ENCODE measurements around the gene TBC1D2.

TBC1D2 gene

GRCh38 chr9:98157372-98157771 is 98.1 kb downstream of the TBC1D2 start:
- no CpG with 5 or more reads among the region's 10 CpGs for WGBS (ENCODE audit: extremely low coverage, insufficient coverage, low lambda C conversion rate)
- H4K5ac ChIP-seq (ENCODE audit: low read length), result no peak overlapping the region

GRCh38 chr9:98154678-98155077 is 100.8 kb downstream of the TBC1D2 start:
- no peak overlapping the region for H3K4ac ChIP-seq (ENCODE audit: low read depth, low read length)
- no peak overlapping the region for H3K27ac ChIP-seq (ENCODE audit: low read depth, low read length)
- peaks cover 6% of the 10 kb centered on the region for H3K79me1 ChIP-seq (ENCODE audit: low read length)
- H2BK15ac ChIP-seq (replicated peaks; ENCODE audit: low read depth), result no peak overlapping the region
- no peak overlapping the region for H2BK5ac ChIP-seq (ENCODE audit: low read length)
- no peak overlapping the region for H3K23ac ChIP-seq (ENCODE audit: low read length)
- H3K36me3 ChIP-seq (ENCODE audit: control insufficient read depth, insufficient read depth, low read length), result peaks cover 3% of the 10 kb centered on the region
- H2BK120ac ChIP-seq (ENCODE audit: low read depth, low read length), result no peak overlapping the region
- no peaks in the 10 kb centered on the region for H3K79me2 ChIP-seq (ENCODE audit: control insufficient read depth, insufficient read depth, low read length)
- no peaks in the 10 kb centered on the region for H3K4me1 ChIP-seq (ENCODE audit: control insufficient read depth, low read depth, low read length)
- H3K18ac ChIP-seq (ENCODE audit: low read length), result no peak overlapping the region
- no peak overlapping the region for H3K4me3 ChIP-seq (ENCODE audit: low read length)
- no peak overlapping the region for H4K5ac ChIP-seq (ENCODE audit: low read length)
- no peak for DNase-seq
- no peak overlapping the region for H4K8ac ChIP-seq (ENCODE audit: low read depth, low read length)
- no CpG with 5 or more reads among the region's 2 CpGs for WGBS (ENCODE audit: extremely low coverage, insufficient coverage, low lambda C conversion rate)
- H3K9ac ChIP-seq (ENCODE audit: low read length), result no peak overlapping the region
- no peak overlapping the region for H2AK5ac ChIP-seq (ENCODE audit: low read length)
- no peak overlapping the region for H3K4me2 ChIP-seq (ENCODE audit: low read length)
- no peaks in the 10 kb centered on the region for H3K27me3 ChIP-seq (ENCODE audit: insufficient read depth, low read length, poor library complexity)
- H3K56ac ChIP-seq (ENCODE audit: low read length), result no peak overlapping the region

More at GRCh38 chr9:98157372-98157771, 98.1 kb downstream of the TBC1D2 start:
- H3K4me2 ChIP-seq (ENCODE audit: low read length), result no peak overlapping the region
- no peak overlapping the region for H3K4ac ChIP-seq (ENCODE audit: low read depth, low read length)
- no peak overlapping the region for H2AK5ac ChIP-seq (ENCODE audit: low read length)
- H2BK15ac ChIP-seq (replicated peaks; ENCODE audit: low read depth), result no peak overlapping the region
- peaks cover 7% of the 10 kb centered on the region for H3K79me2 ChIP-seq (ENCODE audit: control insufficient read depth, insufficient read depth, low read length)
- no peak overlapping the region for H3K4me3 ChIP-seq (ENCODE audit: low read length)
- no peak overlapping the region for H4K8ac ChIP-seq (ENCODE audit: low read depth, low read length)
- H3K56ac ChIP-seq (ENCODE audit: low read length), result no peak overlapping the region
- no peak overlapping the region for H3K27ac ChIP-seq (ENCODE audit: low read depth, low read length)
- no peak overlapping the region for H3K9ac ChIP-seq (ENCODE audit: low read length)
- DNase-seq, result no peak
- no peaks in the 10 kb centered on the region for H3K27me3 ChIP-seq (ENCODE audit: insufficient read depth, low read length, poor library complexity)
- H3K4me1 ChIP-seq (ENCODE audit: control insufficient read depth, low read depth, low read length), result no peaks in the 10 kb centered on the region
- H2BK120ac ChIP-seq (ENCODE audit: low read depth, low read length), result no peak overlapping the region
- H3K79me1 ChIP-seq (ENCODE audit: low read length), result peaks cover 18% of the 10 kb centered on the region
- H3K23ac ChIP-seq (ENCODE audit: low read length), result no peak overlapping the region
- H2BK5ac ChIP-seq (ENCODE audit: low read length), result no peak overlapping the region
- no peak overlapping the region for H3K18ac ChIP-seq (ENCODE audit: low read length)
- peaks cover 3% of the 10 kb centered on the region for H3K36me3 ChIP-seq (ENCODE audit: control insufficient read depth, insufficient read depth, low read length)

DNA sequence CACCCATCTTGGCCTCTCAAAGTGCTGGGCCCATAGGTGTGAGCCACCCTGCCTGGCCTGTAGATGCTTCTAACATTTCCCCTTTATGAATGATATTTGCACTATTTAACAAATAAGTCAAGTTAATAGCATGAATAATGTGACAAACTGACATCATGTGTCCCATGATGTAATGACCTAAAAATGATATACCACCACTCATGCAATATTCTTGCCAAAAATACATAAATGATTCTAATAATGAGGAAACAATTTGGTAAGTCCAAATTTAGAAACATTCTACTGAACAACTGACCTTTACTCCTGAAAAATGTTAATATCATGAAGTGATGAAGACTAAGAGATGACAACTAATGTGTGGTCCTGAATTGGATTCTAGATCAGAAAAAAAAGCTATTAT is 102.9 kb downstream of the TBC1D2 start:
- no peaks in the 10 kb centered on the region for H3K27me3 ChIP-seq (ENCODE audit: insufficient read depth, low read length, poor library complexity)
- DNase-seq, result no peak
- H2BK15ac ChIP-seq (replicated peaks; ENCODE audit: low read depth), result no peak overlapping the region
- no peak overlapping the region for H4K8ac ChIP-seq (ENCODE audit: low read depth, low read length)
- H3K4me3 ChIP-seq (ENCODE audit: low read length), result no peak overlapping the region
- H4K5ac ChIP-seq (ENCODE audit: low read length), result no peak overlapping the region
- H2BK5ac ChIP-seq (ENCODE audit: low read length), result no peak overlapping the region
- no peak overlapping the region for H3K18ac ChIP-seq (ENCODE audit: low read length)
- H3K27ac ChIP-seq (ENCODE audit: low read depth, low read length), result no peak overlapping the region
- H3K23ac ChIP-seq (ENCODE audit: low read length), result no peak overlapping the region
- no peak overlapping the region for H3K9ac ChIP-seq (ENCODE audit: low read length)
- no peaks in the 10 kb centered on the region for H3K79me2 ChIP-seq (ENCODE audit: control insufficient read depth, insufficient read depth, low read length)
- no peak overlapping the region for H3K4ac ChIP-seq (ENCODE audit: low read depth, low read length)
- H3K79me1 ChIP-seq (ENCODE audit: low read length), result no peaks in the 10 kb centered on the region
- H2AK5ac ChIP-seq (ENCODE audit: low read length), result no peak overlapping the region
- no peak overlapping the region for H3K56ac ChIP-seq (ENCODE audit: low read length)
- no peak overlapping the region for H3K4me2 ChIP-seq (ENCODE audit: low read length)
- peaks cover 3% of the 10 kb centered on the region for H3K36me3 ChIP-seq (ENCODE audit: control insufficient read depth, insufficient read depth, low read length)
- H2BK120ac ChIP-seq (ENCODE audit: low read depth, low read length), result no peak overlapping the region
- H3K4me1 ChIP-seq (ENCODE audit: control insufficient read depth, low read depth, low read length), result no peaks in the 10 kb centered on the region

GRCh38 chr9:98150721-98151120 is 104.7 kb downstream of the TBC1D2 start:
- Histone ChIP-seq H3K27me3 (ENCODE audit: insufficient read depth, low read length, poor library complexity) (no peaks in the 10 kb centered on the region), H2BK15ac (replicated peaks; ENCODE audit: low read depth) (no peak overlapping the region), H3K23ac (ENCODE audit: low read length) (no peak overlapping the region), H3K18ac (ENCODE audit: low read length) (no peak overlapping the region), H3K79me1 (ENCODE audit: low read length) (no peaks in the 10 kb centered on the region), H3K4me2 (ENCODE audit: low read length) (no peak overlapping the region), H3K9ac (ENCODE audit: low read length) (no peak overlapping the region), H3K4me1 (ENCODE audit: control insufficient read depth, low read depth, low read length) (no peaks in the 10 kb centered on the region), H3K79me2 (ENCODE audit: control insufficient read depth, insufficient read depth, low read length) (no peaks in the 10 kb centered on the region), H3K27ac (ENCODE audit: low read depth, low read length) (no peak overlapping the region), H2BK120ac (ENCODE audit: low read depth, low read length) (no peak overlapping the region), H3K56ac (ENCODE audit: low read length) (no peak overlapping the region), H4K8ac (ENCODE audit: low read depth, low read length) (no peak overlapping the region), H2BK5ac (ENCODE audit: low read length) (no peak overlapping the region), H4K5ac (ENCODE audit: low read length) (no peak overlapping the region), H2AK5ac (ENCODE audit: low read length) (no peak overlapping the region), H3K4me3 (ENCODE audit: low read length) (no peak overlapping the region), H3K4ac (ENCODE audit: low read depth, low read length) (no peak overlapping the region), H3K36me3 (ENCODE audit: control insufficient read depth, insufficient read depth, low read length) (peaks cover 3% of the 10 kb centered on the region)
- no peak for DNase-seq
- WGBS (ENCODE audit: extremely low coverage, insufficient coverage, low lambda C conversion rate), result no CpG with 5 or more reads among the region's 3 CpGs

DNA sequence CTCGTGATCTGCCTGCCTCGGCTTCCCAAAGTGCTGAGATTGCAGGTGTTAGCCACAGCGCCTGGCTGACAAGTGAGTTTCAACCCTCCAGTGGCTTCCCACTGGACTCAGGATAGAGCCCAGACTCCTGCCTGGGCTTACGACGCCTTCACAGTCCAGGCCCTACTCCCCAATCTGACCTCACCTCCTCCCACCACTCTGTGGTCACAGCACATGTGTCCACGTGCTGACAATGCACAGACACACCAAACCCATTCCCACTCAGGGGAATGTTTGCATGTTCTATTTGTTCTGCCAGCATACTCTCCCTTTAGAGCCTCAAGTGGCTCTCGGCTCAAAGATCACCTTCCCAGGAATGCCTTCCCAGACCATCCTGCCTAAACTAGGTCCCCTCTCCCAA is 105.3 kb downstream of the TBC1D2 start:
- H3K27me3 ChIP-seq (ENCODE audit: insufficient read depth, low read length, poor library complexity), result no peaks in the 10 kb centered on the region
- no peaks in the 10 kb centered on the region for H3K4me1 ChIP-seq (ENCODE audit: control insufficient read depth, low read depth, low read length)
- no CpG with 5 or more reads among the region's 7 CpGs for WGBS (ENCODE audit: extremely low coverage, insufficient coverage, low lambda C conversion rate)
- H3K23ac ChIP-seq (ENCODE audit: low read length), result no peak overlapping the region
- H2BK120ac ChIP-seq (ENCODE audit: low read depth, low read length), result no peak overlapping the region
- no peak overlapping the region for H3K27ac ChIP-seq (ENCODE audit: low read depth, low read length)
- no peak overlapping the region for H3K4ac ChIP-seq (ENCODE audit: low read depth, low read length)
- H3K79me1 ChIP-seq (ENCODE audit: low read length), result no peaks in the 10 kb centered on the region
- H2BK15ac ChIP-seq (replicated peaks; ENCODE audit: low read depth), result no peak overlapping the region
- no peak overlapping the region for H4K8ac ChIP-seq (ENCODE audit: low read depth, low read length)
- no peak overlapping the region for H3K4me2 ChIP-seq (ENCODE audit: low read length)
- H2AK5ac ChIP-seq (ENCODE audit: low read length), result no peak overlapping the region
- no peak overlapping the region for H3K56ac ChIP-seq (ENCODE audit: low read length)
- H3K4me3 ChIP-seq (ENCODE audit: low read length), result no peak overlapping the region
- no peak overlapping the region for H2BK5ac ChIP-seq (ENCODE audit: low read length)
- peaks cover 3% of the 10 kb centered on the region for H3K36me3 ChIP-seq (ENCODE audit: control insufficient read depth, insufficient read depth, low read length)
- DNase-seq, result no peak
- H4K5ac ChIP-seq (ENCODE audit: low read length), result no peak overlapping the region
- no peak overlapping the region for H3K18ac ChIP-seq (ENCODE audit: low read length)
- H3K9ac ChIP-seq (ENCODE audit: low read length), result no peak overlapping the region
- H3K79me2 ChIP-seq (ENCODE audit: control insufficient read depth, insufficient read depth, low read length), result no peaks in the 10 kb centered on the region

DNA sequence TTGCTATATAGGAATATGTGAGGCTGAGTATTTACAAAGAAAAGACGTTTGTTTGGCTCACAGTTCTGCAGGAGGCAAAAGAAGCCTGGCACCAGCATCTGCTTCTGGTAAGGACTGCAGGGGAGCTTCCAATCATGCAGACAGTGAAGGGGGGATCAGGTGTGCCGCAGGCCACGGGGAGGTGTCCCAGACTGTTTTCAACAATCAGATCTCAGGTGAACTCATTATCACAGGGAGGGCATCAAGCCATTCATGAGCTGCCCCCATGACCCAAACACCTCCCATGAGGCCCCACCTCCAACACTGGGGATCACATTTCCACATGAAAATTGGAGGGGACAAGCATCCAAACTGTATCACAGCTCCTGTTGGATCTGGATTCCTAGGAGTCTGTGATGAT is 106.0 kb downstream of the TBC1D2 start:
- Histone ChIP-seq H3K4me2 (ENCODE audit: low read length) (no peak overlapping the region), H3K79me1 (ENCODE audit: low read length) (no peaks in the 10 kb centered on the region), H3K56ac (ENCODE audit: low read length) (no peak overlapping the region), H3K79me2 (ENCODE audit: control insufficient read depth, insufficient read depth, low read length) (no peaks in the 10 kb centered on the region), H2BK120ac (ENCODE audit: low read depth, low read length) (no peak overlapping the region), H3K27ac (ENCODE audit: low read depth, low read length) (no peak overlapping the region), H3K36me3 (ENCODE audit: control insufficient read depth, insufficient read depth, low read length) (no peaks in the 10 kb centered on the region), H3K4me3 (ENCODE audit: low read length) (no peak overlapping the region), H2BK5ac (ENCODE audit: low read length) (no peak overlapping the region), H3K4ac (ENCODE audit: low read depth, low read length) (no peak overlapping the region), H4K5ac (ENCODE audit: low read length) (no peak overlapping the region), H3K9ac (ENCODE audit: low read length) (no peak overlapping the region), H3K4me1 (ENCODE audit: control insufficient read depth, low read depth, low read length) (no peaks in the 10 kb centered on the region), H4K8ac (ENCODE audit: low read depth, low read length) (no peak overlapping the region), H3K27me3 (ENCODE audit: insufficient read depth, low read length, poor library complexity) (no peaks in the 10 kb centered on the region), H2BK15ac (replicated peaks; ENCODE audit: low read depth) (no peak overlapping the region), H2AK5ac (ENCODE audit: low read length) (no peak overlapping the region), H3K18ac (ENCODE audit: low read length) (no peak overlapping the region), H3K23ac (ENCODE audit: low read length) (no peak overlapping the region)
- no CpG with 5 or more reads among the region's 3 CpGs for WGBS (ENCODE audit: extremely low coverage, insufficient coverage, low lambda C conversion rate)
- DNase-seq, result no peak

All from mesendoderm (in vitro differentiated cells).